Subcutaneous abdominal adipose tissue (tissue), 5 donors: ENCODE data around the gene SLC5A1.

ENCODE experiments used
- H3K27ac ChIP-seq: one replicate; pipeline ENCODE4 v1.7.0; 2013; ENCODE audit warnings: low read depth, mild to moderate bottlenecking, inconsistent platforms, low read length, moderate library complexity
- H3K27me3 ChIP-seq, 5 donors: one replicate each; pipeline ENCODE4 v1.7.0; 2013; ENCODE audit warnings: low read length in 5 of 5, inconsistent platforms in 1 of 5; ENCODE audit not compliant: control insufficient read depth in 5 of 5, insufficient read depth in 4 of 5
- H3K36me3 ChIP-seq, 5 donors: one replicate each; pipeline ENCODE4 v1.7.0; 2013; ENCODE audit warnings: low read length in 5 of 5; ENCODE audit not compliant: control insufficient read depth in 5 of 5, insufficient read depth in 5 of 5
- H3K4me1 ChIP-seq, 5 donors: one replicate each; pipeline ENCODE4 v1.7.0; 2013; ENCODE audit warnings: low read length in 5 of 5, mild to moderate bottlenecking in 3 of 5, moderate library complexity in 1 of 5; ENCODE audit not compliant: control insufficient read depth in 5 of 5, insufficient read depth in 5 of 5
- H3K4me3 ChIP-seq, 5 donors: one replicate each; pipeline ENCODE4 v1.7.0; 2013; ENCODE audit warnings: low read length in 5 of 5, low read depth in 1 of 5
- H3K9ac ChIP-seq, 5 donors: one replicate each; pipeline ENCODE4 v1.7.0; 2013; ENCODE audit warnings: low read length in 5 of 5, mild to moderate bottlenecking in 4 of 5, moderate library complexity in 3 of 5
- H3K9me3 ChIP-seq, 5 donors: one replicate each; pipeline ENCODE4 v1.7.0; 2013; ENCODE audit warnings: low read length in 5 of 5; ENCODE audit not compliant: control insufficient read depth in 5 of 5
- donor health status: healthy.
- donor health status: healthy.
- donor health status: healthy.
- donor health status: healthy.
- donor health status: healthy.

The SLC5A1 gene

DNA sequence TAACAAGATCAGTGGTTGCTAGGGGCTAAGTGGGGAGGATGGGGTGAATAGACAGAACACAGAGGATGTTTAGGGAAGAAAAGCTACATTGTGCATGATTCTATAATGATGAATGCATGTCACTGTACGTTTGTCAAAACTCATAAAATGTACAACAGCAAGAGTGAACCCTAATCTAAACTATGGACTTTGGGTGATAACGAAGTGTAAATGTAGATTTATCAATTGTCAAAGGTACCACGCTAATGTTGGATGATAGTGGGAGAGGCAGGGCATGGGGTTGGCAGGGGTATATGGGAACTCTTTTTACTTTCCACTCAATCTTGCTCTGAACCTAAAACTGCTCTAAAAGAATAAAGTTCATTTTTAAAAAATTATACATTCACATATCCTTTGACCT is 21.3 kb upstream of the SLC5A1 start:
- Histone ChIP-seq H3K9me3 (peaks cover 0 to 10% (median 0%) of the 10 kb centered on the region in 5 donors), H3K27ac (no peak overlapping the region), H3K4me3 (no peak overlapping the region), H3K36me3 (no peaks in the 10 kb centered on the region), H3K27me3 (peaks cover 0 to 2% (median 0%) of the 10 kb centered on the region in 5 donors), H3K9ac (no peak overlapping the region), H3K4me1 (no peaks in the 10 kb centered on the region)

DNA sequence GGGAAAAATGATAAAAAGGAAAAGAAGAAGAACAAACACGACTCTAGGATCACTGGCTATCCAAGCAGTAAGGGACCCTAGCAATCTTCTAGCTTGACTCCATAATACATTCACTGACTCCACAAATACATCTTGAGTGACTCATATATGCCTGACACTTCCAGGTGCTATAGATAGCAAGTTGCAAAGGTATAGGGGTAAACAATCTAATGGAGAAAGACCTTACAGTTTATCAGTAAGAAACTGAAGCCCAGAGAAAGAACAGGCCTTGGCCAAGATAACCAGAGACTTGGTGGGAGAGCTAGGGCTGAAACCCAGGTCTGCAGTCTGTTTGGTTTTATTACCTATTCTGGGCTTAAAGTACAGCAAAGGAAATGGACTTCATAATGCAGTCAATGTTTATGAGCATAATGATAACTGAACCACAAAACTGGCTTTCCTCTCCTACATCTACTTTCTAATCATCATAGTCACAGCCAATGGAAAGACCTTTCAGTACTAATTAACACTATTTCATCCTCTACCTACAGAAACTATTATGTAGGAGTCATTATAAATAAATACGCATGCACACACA is 19.7 kb upstream of the SLC5A1 start:
- H3K27ac ChIP-seq = no peak overlapping the region
- H3K27me3 ChIP-seq = peaks cover 0 to under 1% (median 0%) of the 10 kb centered on the region in 5 donors
- no peaks in the 10 kb centered on the region for H3K4me1 ChIP-seq
- no peaks in the 10 kb centered on the region for H3K36me3 ChIP-seq
- H3K4me3 ChIP-seq = no peak overlapping the region
- H3K9me3 ChIP-seq = peaks cover 0 to 2% (median 0%) of the 10 kb centered on the region in 5 donors
- no peak overlapping the region for H3K9ac ChIP-seq

DNA sequence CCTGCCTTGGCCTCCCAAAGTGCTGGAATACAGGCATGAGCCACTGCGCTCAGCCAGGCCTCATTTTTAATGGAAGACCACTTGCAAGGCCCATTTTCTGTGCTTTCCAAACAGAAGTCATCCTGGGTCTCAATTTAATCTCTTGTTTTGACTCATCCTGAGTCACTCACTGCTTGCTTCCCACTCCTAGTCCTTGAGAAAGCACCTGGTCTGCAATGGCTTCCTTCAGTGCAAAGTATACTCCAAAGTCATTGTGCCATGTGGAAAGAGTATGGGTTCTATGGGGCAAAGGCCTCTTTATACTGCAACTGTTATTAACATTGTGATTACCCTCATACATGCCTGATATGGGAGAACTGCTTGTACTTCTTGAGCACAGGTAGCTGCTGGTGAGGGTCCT is 18.3 kb upstream of the SLC5A1 start:
- Histone ChIP-seq H3K4me3 (no peak overlapping the region), H3K27me3 (no peaks in the 10 kb centered on the region), H3K36me3 (no peaks in the 10 kb centered on the region), H3K9ac (no peak overlapping the region), H3K27ac (no peak overlapping the region), H3K9me3 (peaks cover 0 to 2% (median 0%) of the 10 kb centered on the region in 5 donors), H3K4me1 (no peaks in the 10 kb centered on the region)

DNA sequence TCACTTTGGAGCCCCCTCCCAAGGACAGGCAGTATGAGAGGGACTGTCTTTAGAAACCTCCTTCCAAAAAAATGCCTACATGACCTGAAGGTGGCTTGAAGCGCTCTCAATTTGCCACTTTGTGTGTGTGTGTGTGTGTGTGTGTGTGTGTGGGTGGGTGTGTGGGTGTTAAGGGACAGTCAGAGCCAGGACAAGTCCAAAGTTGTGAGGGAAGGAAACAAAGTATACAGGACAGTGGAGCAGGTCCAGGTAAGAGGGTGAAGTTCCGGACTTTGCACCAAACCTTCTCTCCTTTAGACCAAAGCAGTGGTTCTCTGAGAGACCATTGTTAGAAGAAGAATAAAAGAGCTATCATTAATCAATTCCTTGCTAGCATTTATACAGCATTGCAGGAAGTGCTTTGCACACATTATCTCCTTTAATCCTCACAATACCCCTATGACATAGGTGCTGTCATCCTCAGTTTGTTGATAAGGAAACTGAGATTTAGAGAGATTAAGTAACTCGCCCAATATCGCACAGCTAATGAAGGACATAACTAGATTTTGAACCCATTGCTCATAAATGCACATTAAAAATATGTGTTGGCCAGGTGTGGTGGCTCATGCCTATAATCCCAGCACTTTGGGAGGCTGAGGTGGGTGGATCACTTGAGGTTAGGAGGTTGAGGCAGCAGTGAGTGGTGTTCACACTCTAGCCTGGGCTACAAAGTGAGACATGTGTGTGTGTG is 12.4 kb upstream of the SLC5A1 start:
- no peaks in the 10 kb centered on the region for H3K27me3 ChIP-seq
- no peaks in the 10 kb centered on the region for H3K36me3 ChIP-seq
- H3K27ac ChIP-seq = no peak overlapping the region
- no peak overlapping the region for H3K9ac ChIP-seq
- no peaks in the 10 kb centered on the region for H3K4me1 ChIP-seq
- peaks cover 0 to 2% (median 0%) of the 10 kb centered on the region in 5 donors for H3K9me3 ChIP-seq
- H3K4me3 ChIP-seq = no peak overlapping the region

DNA sequence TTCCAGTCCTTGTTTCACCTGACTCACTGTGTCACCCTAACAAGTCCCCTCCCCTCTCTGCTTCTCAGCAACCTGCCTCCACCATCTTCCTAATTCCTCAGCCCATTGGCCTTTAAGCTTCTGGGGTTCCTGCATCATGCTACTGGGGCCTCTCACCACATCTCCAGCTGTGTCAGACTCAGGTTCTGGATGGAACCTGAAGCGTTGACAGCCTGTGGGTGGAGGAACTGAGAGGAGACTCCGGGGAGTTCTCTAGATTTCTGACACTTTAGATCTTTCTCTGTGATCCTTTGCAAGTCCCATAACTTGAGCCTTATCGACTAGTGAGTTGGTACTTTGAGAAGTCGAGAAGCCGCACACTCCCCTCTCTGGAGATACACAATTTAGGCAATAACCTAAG is 11.6 kb upstream of the SLC5A1 start:
- H3K36me3 ChIP-seq = no peaks in the 10 kb centered on the region
- no peak overlapping the region for H3K4me3 ChIP-seq
- peaks cover 0 to 2% (median 0%) of the 10 kb centered on the region in 5 donors for H3K9me3 ChIP-seq
- H3K27me3 ChIP-seq = no peaks in the 10 kb centered on the region
- no peaks in the 10 kb centered on the region for H3K4me1 ChIP-seq
- no peak overlapping the region for H3K9ac ChIP-seq
- no peak overlapping the region for H3K27ac ChIP-seq

DNA sequence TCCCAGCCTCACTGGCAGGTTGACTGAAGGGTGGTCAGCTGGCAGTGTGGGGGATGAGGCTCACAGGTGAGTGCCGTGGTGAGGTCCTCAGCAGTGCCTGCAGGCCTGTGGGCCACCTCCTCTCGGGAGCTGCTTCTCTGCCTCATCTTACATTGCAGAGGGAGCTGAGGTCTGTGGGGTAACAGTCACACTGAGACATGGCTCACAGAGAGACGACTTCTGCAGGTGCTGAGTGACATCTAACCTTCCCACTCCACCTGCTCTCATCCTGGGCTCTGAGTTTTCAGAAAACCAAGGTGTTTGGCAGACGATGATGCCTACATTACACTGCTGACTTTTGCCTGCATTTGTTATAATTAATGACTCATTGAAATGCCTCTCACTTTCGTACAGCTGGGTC is 8.8 kb upstream of the SLC5A1 start:
- Histone ChIP-seq H3K27ac (no peak overlapping the region), H3K4me1 (no peaks in the 10 kb centered on the region), H3K9ac (no peak overlapping the region), H3K27me3 (peaks cover 0 to 4% (median 0%) of the 10 kb centered on the region in 5 donors), H3K36me3 (no peaks in the 10 kb centered on the region), H3K9me3 (no peaks in the 10 kb centered on the region), H3K4me3 (no peak overlapping the region)

DNA sequence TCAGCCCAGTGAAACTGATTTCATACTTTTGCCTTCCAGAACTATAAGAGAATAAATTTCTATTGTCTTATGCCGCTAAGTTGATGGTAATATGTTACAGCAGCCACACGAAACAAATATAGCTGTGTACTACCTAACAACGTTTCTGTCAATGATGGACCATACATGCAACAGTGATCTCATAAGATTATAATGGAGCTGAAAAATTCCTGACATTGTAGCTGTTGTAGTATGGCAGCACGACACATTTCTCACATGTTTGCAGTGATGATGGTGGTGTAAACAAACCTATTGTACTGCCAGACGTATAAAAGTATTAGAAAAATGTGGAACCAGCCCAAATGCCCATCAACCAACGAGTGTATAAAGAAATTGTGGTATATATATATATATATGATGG is 5.8 kb upstream of the SLC5A1 start:
- Histone ChIP-seq H3K36me3 (no peaks in the 10 kb centered on the region), H3K4me3 (no peak overlapping the region), H3K27me3 (peaks cover 5 to 21% (median 12%) of the 10 kb centered on the region in 5 donors), H3K27ac (no peak overlapping the region), H3K9ac (no peak overlapping the region), H3K9me3 (no peaks in the 10 kb centered on the region), H3K4me1 (no peaks in the 10 kb centered on the region)

DNA sequence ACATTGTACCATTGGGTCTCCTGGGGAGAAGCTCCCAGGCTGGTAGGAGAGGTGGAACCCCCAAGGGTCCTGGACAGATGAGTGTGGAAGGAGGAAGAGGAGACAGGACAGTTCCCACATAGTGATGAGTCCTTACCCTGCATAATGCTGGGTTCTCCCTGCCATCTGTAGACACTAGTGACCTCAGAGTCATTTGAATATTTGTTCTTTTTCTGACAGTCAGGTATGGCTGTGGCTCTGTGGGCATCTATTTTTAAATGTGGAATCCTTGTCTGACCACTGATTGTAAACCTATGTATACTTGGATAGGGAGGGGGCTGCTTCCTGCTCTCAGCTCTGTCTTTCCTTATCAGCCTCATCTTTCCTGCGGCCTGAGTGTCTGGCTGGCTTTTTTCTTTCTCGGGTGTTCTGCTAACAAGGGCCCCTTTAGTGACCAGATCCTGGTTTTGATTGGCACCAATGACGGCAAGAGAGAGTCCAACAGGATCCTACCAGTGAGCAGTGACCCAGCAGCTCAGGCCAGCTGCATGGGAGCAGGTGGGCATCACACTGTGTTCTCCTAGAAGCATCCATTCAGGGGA is 2.6 kb upstream of the SLC5A1 start:
- Histone ChIP-seq H3K9me3 (no peaks in the 10 kb centered on the region), H3K4me3 (no peak overlapping the region), H3K36me3 (no peaks in the 10 kb centered on the region), H3K27me3 (peaks cover 15 to 38% (median 28%) of the 10 kb centered on the region in 5 donors), H3K4me1 (no peaks in the 10 kb centered on the region), H3K27ac (no peak overlapping the region), H3K9ac (no peak overlapping the region)

DNA sequence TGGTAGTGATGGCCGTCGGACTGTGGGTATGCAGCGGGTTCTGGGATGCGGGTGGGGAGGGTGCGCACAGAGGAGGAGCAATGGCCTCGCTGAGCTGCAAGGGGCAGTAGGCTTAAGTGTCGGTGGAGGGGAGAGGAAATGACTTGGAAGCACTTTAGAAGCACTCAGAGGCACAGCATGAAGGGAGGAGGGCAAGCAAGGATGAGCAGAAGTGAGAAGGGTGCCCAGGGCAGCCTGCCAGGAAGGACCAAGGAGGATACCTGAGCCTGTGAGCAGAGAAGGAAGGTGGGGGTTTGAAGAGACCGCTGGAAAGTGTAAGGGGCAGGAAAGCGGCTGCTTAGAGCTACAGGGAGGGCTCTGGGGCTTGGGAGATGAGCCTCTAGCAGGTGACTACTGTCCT is 330 bp downstream of the SLC5A1 start:
- no peak overlapping the region for H3K4me3 ChIP-seq
- H3K9me3 ChIP-seq = no peaks in the 10 kb centered on the region
- no peaks in the 10 kb centered on the region for H3K4me1 ChIP-seq
- no peak overlapping the region for H3K9ac ChIP-seq
- peaks cover 18 to 38% (median 25%) of the 10 kb centered on the region in 5 donors for H3K27me3 ChIP-seq
- H3K36me3 ChIP-seq = no peaks in the 10 kb centered on the region
- no peak overlapping the region for H3K27ac ChIP-seq

DNA sequence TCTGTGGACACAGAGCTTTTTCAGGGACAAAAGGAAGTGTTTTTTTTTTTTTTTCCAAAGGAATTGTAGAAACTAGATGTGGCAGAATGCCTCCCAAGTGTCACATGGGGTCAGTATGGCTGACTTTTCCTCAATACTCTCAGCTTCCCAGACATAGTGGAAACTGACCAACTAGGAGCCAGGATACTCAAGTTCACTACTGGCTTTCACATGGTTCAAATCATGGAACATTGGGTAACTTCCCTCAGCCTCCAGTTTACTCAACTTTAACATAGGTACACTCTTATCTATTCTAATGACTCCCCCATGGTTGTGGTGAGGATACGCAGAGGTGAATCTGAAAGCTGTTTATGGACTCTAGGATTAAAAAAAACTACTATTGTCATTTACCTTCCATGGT is 1.4 kb downstream of the SLC5A1 start:
- Histone ChIP-seq H3K27ac (no peak overlapping the region), H3K9me3 (no peaks in the 10 kb centered on the region), H3K27me3 (peaks cover 18 to 38% (median 25%) of the 10 kb centered on the region in 5 donors), H3K4me3 (no peak overlapping the region), H3K9ac (no peak overlapping the region), H3K36me3 (no peaks in the 10 kb centered on the region), H3K4me1 (no peaks in the 10 kb centered on the region)
